Amniotic stem cell (primary cell): ENCODE measurements around the gene MYO1B.

Experiments used
- DNase-seq: peaks from one replicate; lab custom pipeline; 2025; lab: John Stamatoyannopoulos, UW

The MYO1B gene

GRCh38 chr2:191362841-191363240 is 117.6 kb downstream of the MYO1B start:
- DNase-seq: no peak

GRCh38 chr2:191363267-191363666 is 118.1 kb downstream of the MYO1B start:
- no peak for DNase-seq

DNA sequence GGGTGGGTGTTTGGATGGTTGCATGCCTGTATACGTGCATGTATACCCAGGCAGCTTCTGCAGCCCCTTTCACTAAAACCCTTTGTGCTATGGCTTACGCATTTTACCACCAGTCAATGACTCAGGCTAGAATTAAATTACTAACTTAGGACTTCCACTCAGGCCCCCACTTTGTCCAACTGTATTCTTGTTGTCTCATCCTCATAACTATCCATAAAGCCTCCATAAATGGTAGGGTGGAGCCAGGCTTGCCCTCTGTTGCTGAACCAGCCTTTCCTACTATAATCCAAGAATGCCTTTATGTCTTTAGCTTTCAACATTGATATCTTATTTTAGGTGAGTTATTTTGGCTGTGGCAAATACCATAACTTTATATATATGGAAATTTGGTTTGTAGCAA is 119.9 kb downstream of the MYO1B start:
- DNase-seq: no peak

DNA sequence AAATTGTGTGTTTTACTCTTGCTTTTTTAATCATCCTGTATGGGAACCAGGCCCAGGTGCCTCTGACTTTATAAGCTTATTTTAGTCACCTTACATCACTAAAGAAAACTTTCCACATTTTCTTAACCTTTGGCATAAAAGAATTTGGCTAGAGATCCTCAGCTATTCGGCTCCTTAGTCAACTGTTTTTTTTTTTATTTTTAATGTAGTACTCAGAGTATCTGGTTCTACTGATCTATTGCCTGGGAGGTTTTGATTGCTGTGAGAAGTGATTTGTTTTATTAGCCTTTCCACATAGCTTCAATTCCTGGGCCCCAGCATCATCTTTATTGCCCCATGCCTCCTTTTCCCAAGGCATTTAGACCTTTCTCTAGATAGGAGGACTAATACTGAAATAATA is 121.0 kb downstream of the MYO1B start:
- no peak for DNase-seq

DNA sequence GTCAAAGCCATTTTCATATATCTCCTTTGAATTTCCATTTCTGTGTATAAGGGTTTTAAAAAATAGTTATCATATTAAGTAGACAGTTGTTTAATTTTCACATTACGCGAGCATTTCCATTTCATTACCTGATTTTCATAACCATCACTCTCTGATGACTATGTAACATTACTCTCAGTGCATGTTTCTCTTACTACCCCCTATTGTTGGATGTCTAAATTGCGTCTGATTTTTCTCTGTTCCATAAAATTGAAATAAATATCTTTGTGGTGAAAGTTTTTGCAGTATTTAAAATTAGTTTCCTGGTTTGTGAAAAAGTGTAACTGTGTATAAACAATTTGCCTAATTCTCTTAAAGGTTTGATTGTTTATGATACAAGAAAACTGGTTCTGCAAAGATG is 123.8 kb downstream of the MYO1B start:
- no peak for DNase-seq

- DNase-seq: no peak
Measured at GRCh38 chr2:191374366-191374765, 129.2 kb downstream of the MYO1B start.

GRCh38 chr2:191374939-191375338 is 129.7 kb downstream of the MYO1B start:
- no peak for DNase-seq

DNA sequence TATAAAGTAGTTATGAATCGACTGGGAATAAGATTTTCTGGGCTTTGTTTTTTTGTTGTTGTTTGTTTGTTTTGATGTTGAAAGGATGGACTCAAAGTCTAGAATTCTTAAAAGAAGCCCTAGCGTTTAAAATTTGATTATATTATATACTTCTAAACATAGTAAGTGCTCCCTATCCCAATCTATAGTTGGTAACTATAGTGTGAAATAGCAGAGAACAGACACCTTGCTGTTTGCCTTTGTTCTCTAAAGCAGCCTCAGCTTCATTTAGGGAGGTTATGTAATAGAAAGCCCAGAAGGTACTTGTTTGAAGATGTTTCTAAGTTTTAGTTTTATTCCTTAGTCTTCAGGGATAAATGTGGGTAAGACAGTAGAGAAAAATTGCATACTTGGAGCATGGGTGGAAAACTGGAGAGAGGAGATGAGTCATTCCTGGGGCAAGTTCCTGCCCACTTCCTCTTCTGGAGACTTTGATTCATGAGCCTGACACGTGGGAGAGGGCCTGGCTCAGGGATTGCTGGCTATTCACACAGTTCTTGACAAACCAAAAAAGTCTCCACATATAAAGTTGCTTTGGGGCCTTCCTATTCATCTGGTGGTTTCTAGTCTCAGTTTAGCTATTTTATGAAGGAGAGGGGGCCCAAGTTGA is 131.9 kb downstream of the MYO1B start:
- DNase-seq: peak; percentile 62

GRCh38 chr2:191379375-191379774 is 134.2 kb downstream of the MYO1B start:
- DNase-seq: no peak

DNA sequence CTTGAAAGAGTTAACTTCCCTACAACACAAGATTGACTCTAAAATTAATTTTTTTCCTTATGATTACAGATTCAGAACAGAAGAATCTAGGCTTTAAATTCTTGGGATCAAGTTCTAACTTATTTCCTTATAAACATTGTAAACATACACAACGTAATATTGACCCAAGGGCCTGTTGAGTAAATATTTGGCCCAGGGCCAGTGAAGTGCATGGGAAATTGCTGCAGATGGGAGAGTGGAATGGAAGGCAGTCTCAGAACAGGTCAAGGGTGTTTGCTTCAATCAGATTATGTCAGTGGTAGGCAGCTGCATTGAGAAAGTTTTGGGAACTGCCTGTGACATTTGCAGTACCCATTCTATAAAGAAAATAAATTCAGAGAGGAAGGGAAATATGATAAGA is 137.6 kb downstream of the MYO1B start:
- DNase-seq: no peak

GRCh38 chr2:191383486-191383885 is 138.3 kb downstream of the MYO1B start:
- no peak for DNase-seq

DNA sequence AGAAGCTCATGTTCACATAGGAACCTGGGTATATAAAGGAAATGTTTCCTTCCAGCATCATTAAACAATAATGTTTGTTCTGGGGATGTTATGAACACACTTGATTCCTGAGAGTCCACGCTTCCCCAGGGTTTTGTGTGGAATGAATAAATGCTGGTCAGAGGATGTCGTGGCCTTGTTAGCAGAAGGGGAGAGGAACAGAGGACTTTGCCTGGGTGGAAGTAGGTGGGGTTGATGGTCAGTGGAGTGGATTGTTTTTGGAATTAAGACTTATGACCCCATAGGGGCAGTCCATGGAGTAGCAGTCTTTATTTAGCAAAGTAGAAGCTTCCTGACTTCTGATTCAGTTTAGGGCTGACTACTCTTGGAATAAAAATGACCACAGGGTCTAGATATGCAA is 139.6 kb downstream of the MYO1B start:
- DNase-seq: no peak

GRCh38 chr2:191385416-191386160 is 140.4 kb downstream of the MYO1B start:
- DNase-seq: no peak

DNA sequence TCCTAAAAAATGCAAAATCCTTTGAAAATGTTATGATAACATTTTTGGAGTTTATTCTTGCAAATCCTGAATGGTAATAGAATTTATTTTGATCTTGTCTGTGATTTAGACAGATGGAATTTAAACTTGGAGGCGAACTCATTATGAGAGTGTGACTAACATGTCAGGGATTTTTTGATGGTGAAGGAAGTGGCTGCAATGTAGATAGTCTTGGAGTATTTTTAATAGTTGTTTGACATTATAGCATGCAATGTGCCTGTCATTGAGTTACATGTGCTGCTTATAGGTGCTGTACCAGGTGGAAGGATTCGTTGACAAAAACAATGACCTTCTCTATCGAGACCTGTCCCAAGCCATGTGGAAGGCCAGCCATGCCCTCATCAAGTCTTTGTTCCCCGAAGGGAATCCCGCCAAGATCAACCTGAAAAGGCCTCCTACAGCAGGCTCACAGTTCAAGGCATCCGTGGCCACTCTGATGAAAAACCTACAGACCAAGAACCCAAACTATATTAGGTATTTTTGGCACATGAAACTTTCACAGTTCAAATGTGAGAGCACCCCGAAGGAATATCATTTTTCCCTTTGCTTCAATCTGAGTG is 141.8 kb downstream of the MYO1B start:
- peak; percentile 53 for DNase-seq

- DNase-seq: no peak
Measured at GRCh38 chr2:191389288-191389687, 144.1 kb downstream of the MYO1B start.

- DNase-seq: no peak
Measured at GRCh38 chr2:191391171-191391570, 146.0 kb downstream of the MYO1B start.

DNA sequence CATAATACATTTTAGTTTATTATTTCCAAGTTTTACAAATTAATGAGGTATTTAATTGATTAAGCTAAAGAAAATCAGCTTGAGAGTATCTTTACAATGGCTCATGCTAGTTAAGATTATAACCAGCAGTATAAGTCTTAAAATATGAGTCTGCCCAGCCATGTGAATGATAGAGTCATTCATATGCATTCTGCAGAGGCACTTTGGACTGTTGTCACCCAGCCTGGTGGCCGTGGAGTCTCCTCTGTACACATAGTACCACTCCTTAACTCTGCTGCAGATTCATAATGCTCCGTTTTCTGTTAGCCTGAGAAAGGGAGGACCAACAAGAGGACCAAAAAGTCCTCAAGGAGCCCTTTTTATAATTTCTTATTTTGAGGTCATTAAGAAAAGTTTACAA is 148.8 kb downstream of the MYO1B start:
- no peak for DNase-seq

GRCh38 chr2:191396794-191397193 is 151.6 kb downstream of the MYO1B start:
- no peak for DNase-seq

DNA sequence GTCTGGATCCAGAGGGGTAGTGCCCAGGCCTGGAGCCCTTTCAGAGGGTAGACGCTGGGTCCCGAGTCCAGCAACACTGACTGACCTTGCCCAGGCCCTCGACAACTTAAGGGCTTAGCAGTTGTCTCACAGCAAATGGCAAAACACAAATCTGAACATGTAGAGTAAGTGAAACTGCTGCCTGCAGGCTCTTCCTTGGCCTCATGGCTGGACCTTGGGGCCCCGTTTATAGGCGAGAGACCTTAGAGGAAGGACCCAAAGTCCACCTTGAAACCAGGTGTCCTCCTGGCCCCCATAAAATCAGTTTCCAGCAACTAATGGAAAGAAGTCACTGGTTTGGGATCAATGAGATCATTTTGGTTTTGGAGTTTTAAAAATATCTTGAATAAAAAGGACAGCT is 154.4 kb downstream of the MYO1B start:
- no peak for DNase-seq

DNA sequence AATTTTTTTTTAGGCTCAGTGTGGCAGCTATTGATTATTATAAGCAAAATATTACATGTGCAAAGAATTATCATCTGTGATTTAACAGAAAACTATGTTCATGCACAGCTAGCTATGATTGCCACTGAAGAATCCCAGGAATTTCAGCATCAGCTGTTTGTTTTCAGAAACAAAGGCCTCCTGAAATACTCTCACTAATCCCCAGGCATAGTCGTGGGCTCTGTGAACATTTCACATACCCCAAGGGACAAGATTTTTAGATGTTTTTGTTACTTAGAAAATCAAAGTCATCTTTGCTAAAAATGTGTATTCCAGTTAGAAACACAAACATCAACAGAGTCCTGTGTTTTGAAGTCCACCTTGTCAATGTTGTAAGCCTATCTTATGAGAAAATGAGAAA is 156.1 kb downstream of the MYO1B start:
- DNase-seq: no peak

- DNase-seq: no peak
Measured at GRCh38 chr2:191402966-191403565, 157.9 kb downstream of the MYO1B start.

- no peak for DNase-seq
Measured at GRCh38 chr2:191404568-191404991, 159.4 kb downstream of the MYO1B start.

- no peak for DNase-seq
Measured at GRCh38 chr2:191405546-191405945, 160.3 kb downstream of the MYO1B start.
